GM18505 (cell line): ENCODE measurements around the gene ADCY5.

Experiments
- ATAC-seq: cut with Tn5 transposase; IDR thresholded peaks from one replicate; pipeline ENCODE4 v1.9.1; 2021; ENCODE audit not compliant: unreplicated experiment
- POLR2A ChIP-seq: IDR thresholded peaks from 4 replicates; pipeline ENCODE4 v1.6.1; 2011; ENCODE audit warnings: borderline replicate concordance; ENCODE audit not compliant: insufficient read depth, insufficient read length; ENCODE audit errors: extremely low read depth

The ADCY5 gene

DNA sequence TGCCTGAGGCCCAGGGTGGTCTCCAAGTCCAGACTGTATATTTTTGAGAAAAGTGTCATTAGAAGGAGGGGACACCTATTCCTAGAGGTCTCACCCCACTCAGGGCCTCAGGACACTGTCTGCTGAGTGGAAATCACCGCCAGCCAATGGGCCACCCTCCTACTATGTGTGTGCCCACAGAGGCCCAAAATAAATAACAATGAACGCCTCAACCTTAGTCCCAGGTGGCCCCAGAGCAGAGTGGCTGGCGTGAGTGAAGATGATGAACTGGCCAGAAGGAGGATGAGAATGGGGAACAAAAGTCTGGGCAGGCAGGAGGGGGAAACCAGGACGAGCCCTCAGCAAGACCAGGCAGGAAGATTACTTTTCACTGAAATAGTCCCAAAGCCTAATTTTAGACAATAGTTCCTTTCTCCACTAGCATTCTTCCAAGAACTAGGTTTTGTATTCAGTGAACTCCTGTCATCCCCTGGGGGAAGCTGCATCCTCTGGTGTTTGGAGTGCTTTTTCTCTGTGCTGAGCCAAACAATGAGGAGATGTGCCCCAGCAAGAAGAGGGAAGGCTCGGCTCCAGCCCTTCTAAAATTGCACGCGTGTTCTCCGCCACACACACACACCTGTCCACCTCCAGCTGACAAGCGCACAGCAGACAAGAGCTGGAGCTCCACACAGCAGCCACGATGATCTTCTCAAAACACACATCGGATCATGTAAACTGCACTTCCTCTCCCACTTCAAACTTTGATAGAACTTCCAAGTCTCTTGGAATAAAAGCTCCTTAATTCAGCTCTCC is 72.2 kb downstream of the ADCY5 start:
- ATAC-seq = no peak
- TF ChIP-seq POLR2A = no peak

DNA sequence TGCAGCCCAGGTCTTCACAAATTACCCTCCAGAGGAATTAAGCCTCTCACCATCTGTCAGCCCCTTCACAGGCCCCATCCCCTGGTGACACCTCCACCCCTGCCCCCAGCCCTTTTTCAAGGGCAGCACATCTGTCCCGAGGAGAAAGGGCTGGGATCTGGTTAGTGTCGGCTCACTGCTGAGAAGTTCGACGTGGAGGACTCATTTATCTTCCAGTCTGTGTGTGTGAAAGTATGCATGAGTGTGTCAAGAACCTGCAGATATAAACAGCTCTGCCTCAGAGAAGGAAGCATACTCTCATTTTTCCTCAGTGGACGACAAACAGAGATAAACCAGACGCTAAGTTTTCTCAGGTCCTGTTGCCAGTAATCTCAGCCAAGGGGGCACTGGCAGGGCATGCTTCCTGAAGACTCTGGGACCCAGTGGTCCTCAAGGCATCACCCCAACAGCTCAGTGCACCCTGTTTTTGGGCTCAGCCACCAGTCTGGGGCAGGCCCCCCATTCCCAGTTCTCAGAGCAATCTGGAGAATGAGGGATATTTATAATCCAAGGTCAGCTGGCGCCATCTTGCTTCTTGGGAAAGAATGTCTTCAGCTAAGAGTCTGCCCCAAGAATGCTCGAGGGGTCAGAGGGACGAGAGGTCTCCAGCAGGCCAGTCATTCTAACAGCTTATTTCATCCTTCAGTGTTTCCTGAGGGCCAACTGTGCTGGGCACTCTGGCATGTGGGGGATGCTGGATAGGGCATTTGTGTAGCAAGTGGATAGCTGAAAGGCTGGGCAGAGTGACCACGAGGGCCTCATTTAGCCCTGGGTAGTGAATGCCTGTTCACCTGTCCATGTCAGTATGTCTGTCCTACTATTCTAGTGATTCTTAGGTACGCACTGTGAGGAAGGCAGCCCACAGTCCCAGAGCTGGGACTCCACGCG is 73.6 kb downstream of the ADCY5 start:
- ATAC-seq = no peak
- no peak for TF ChIP-seq POLR2A

DNA sequence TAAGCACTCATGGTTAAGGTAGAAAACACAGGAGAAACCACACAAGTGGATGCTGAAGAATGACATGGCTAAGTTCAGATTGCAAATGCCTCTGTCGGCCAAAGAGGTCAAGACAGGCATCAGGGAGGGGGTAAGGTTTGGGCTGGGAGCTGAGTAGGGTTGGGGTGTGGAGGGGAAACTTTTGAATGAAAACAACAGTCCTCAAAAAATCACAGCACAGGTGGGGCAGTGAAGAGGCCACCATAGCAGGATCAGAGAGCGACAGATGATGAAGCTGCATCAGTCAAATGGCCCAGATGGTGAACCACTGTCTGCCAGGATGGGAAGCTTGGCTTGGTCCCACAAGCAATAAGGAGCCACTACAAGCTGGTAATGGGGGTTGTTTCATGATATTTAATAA is 74.9 kb downstream of the ADCY5 start:
- ATAC-seq = no peak
- TF ChIP-seq POLR2A = no peak

DNA sequence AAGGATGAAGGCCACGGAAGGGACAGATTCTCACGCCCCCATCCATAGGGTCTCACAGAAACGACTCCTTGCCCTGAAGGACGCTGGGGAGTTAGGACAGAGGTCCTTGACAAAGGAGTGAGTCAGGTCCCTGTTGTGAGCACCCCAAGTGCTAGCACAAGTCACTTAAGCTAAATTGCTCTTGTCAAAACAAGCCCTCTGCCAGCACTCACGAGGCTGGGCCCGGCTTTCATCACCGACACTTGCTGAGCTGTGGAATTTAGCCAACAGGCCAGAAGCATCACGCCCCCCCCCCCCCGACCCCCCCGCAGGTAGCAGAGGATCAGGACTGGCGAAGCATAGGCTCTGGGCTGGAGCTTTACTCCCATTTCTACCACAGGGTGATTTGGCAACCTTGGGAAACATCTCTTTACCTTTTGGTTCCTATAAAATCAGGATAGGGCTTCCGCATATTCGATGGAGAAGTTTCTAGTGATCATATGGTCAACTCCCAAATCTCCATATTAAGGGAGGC is 75.4 kb downstream of the ADCY5 start:
- no peak for TF ChIP-seq POLR2A
- no peak for ATAC-seq

DNA sequence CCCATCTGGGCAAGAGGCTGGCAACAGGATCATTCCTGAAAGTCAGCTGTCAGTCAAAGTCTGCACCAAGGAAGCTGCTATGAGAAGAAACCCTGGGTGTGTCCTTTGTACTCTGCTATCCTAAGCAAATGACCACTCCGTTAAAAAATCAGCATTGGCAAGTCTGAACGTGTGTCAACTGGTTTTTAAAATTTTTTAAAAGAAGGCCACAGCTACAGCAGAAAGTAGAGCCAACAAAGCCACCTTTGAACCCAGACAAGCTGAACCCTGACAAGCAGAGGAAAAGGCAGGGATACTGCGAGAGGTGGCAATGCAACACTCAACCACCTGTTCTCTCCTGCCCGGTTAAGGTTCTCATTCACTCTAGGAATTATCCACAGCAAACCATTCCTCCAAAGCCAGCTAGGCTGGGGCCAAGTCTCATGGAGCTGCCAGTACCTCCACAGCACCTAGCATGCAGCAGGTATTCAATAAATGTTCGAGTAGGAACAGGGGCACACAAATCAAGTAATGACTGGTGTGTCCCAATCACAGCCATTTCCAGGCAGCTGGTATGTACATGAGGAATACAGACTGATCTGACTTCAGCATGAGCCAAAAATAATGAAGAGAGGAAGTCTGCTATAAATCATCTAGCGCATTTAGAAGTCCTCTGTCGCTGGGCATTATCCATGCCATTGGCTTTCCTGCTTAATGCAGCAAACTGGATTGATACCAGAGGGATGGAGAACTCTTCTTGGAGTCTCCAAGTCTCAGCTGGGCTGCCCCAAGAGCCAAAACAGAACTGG is 76.0 kb downstream of the ADCY5 start:
- TF ChIP-seq POLR2A = no peak
- no peak for ATAC-seq

DNA sequence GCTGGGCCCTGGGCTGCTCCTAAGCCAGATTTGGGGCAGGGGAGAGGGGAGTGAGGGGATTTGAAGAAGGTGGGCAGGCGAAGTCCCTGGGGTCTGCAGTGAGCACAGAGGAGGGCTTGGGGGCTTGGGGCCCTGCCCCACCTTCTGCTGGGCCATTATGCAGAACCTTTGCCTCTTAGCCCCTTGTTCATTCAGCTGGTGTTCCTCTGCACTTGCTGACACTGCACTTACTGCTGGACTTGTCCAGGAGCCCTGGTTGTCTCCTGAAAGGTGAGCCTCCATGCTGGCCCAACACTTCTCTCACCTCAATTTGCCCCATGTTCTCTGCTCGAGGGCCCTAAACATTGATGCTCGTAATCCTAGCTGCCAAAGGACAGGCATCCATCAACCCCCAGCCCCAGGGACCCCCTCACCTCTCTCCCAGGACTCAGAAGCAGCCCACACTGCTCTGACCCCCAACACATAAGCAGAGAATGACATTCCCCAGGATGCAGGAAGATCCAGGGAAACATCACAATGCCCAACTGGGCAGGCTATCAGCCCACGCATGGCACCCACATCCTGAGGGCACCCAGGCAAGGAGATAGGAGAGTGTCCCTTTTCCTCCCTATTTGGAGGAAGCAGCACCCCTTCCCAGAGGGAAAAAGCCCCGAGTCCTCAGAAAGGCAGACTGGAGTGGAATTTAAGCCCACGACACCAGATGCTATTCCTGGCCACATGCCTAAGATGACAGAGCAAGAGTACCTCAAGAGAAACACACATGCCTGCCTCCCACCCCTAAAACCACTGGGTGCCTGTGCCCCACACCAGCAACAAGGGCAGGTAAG is 76.8 kb downstream of the ADCY5 start:
- ATAC-seq = no peak
- no peak for TF ChIP-seq POLR2A

DNA sequence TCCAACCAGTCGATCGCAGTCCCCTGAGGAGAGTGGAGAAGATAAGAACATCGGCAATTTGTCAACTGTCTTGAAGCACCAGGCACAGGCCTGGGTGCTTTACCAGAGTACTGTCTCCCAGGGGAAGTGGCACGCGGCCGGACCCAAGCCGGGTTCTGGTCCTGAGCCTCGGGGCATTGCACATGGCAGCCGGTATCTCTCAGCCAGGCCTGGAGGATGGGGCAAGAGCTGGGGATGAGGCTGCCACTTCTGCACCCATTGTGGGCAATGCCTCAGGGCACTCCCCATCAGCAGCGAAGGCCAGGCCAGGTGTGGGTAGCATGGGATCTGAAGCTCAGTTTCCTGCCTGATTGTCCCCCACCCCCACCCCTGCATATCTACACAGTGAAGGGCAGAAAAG is 77.5 kb downstream of the ADCY5 start:
- TF ChIP-seq POLR2A = no peak
- no peak for ATAC-seq

DNA sequence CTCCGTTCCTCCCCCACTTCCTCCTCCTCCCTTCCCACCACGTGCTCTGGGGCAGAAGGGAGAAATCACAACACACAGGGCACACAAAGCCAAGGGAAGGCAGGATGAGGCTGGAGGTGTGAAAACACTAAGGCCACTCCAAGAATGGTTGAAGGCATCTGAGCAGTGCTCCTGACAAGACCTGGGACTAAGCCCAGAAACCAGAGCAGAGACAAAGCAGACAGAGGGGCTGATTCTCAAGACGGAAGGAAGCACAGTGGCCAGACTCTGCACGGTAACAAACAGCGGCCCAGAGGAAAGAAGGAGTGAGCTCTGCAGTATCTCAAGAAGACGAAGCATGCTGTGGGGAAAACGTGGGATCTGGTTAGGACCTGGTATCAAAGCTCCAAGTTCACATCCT is 78.1 kb downstream of the ADCY5 start:
- no peak for ATAC-seq
- no peak for TF ChIP-seq POLR2A

DNA sequence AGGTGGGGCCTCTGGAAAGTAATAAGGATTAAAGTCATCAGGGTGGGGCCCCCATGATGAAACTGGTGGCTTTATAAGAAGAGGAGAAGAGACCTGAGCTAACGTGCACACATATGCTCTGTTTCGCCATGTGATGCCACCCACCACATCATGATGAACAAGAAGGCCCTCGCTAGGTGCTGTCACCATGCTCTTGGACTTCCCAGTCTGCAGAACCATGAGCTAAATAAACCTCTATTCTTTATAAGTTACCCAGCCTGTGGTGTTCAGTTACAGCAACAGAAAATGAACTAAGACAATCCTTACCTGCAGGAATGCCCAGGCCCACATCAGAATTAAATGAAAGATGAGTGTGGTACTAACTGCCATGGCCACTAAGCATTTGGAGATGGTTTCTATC is 79.8 kb downstream of the ADCY5 start:
- ATAC-seq = no peak
- no peak for TF ChIP-seq POLR2A

DNA sequence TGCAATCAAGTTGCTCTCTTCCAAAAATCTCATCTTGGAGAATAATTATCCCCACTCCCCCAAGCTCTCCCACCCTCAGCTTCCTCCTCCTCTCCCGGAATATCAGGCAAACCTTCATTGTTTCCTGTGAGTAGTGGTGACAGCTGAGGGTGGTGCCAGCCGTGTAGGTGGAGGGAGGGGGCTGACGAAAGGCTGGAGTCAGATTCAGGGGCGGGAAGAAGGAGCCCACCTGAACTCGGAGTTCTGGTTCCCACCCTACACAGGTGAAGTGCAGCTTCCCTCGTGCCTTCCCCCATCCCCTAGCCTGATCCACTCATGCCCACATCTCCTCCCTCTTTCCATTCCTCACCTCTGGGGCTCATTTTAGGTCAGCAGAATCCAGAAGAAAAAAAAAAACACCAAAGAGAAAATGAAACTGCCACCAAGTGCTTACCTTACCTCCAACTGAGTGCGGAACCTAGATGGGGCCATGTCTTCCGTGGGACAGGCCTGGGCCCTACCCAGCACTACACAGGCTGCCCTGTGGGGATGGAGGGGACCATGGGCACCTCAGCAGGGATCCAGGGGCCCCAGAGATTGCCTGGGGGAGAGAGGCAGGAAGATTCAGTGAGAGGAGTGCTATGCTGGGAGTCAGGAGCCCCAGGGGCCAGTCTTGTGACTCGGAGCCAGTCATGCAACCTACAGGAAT is 81.3 kb downstream of the ADCY5 start:
- no peak for ATAC-seq
- no peak for TF ChIP-seq POLR2A

DNA sequence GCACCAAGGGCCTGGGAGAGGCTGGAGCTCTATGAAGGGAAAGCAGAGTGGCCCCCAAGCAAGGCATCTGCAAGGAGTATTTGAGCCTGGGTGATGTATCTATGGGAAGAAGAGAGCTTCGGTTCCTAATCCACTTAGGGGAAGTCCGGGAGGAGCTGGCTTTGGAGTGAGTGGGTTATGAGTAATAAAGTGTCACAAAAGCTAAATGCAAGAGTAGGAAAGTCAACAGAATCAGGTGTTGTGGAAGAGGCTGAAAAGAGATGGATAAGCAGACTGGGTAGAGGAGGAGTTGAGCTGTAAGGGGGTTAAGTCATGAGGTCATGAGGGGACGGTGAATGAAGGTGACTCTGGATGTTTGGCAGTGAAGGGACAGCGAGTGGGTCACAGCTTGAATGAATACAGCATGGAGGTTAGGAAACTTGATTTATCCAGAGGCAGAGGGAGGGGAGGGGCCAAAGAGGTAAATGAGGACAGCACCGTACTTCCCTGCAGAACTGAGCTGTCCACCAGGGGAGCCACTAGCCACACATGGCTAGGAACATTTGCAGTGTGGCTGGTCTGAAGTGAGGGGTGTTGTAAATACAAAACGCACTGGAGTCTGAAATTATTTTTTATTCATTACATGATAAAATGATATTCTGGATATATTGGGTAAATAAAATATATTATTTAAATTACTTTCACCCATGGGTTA is 83.3 kb downstream of the ADCY5 start:
- ATAC-seq = no peak
- no peak for TF ChIP-seq POLR2A
